Measurements from ENCODE around the gene HOXC6. TPM values are rescaled to one million over a fixed set of nuclear protein-coding genes. Genes with fewer than 3 reads are reported as not detected.

The HOXC6 gene
- total and polyA plus RNA-seq, 10 of the 15 experiments (the other 5 are each of a cell fraction or from before 2014, with no cell fraction given): 0.02 to 0.55 (median 0.45) TPM; not detected in 4

GRCh38 chr12:54018468-54018984 lies 9.7 kb upstream of the HOXC6 start (continued):
- TF ChIP-seq NBN (IDR thresholded peaks at IDR 0.05) (0 out of 2 replicates have a peak, but pooled peaks have one; percentile 2), RAD51 (IDR thresholded peaks at IDR 0.05) (no peak), IKZF1 (conservative IDR thresholded peaks at IDR 0.05) (no peak), SMAD5 (IDR thresholded peaks at IDR 0.05; ENCODE audit: low read depth) (no peak), MTA2 (IDR thresholded peaks at IDR 0.05; ENCODE audit: low read depth) (no peak), ZNF207 (IDR thresholded peaks at IDR 0.05; ENCODE audit: borderline replicate concordance) (0 out of 2 replicates have a peak, but pooled peaks have one; percentile 58), EGR1 (IDR thresholded peaks at IDR 0.05; ENCODE audit: borderline replicate concordance in 1 of 2, low read depth in 2 of 2, low read length in 2 of 2) (no peak; a peak in 1 of 3 replicates), NR2F1 (conservative IDR thresholded peaks at IDR 0.05) (no peak), NFYA (IDR thresholded peaks at IDR 0.05; ENCODE audit: borderline replicate concordance, low read depth, low read length) (no peak), BACH1 (IDR thresholded peaks at IDR 0.05; ENCODE audit: borderline replicate concordance) (0 out of 2 replicates have a peak, but pooled peaks have one; percentile 17), SMAD1 (IDR thresholded peaks at IDR 0.05; ENCODE audit: low read depth, partially characterized antibody) (peak; percentile 8), RUNX3 (IDR thresholded peaks at IDR 0.05; ENCODE audit: low read length) (no peak), RBBP5 (conservative IDR thresholded peaks at IDR 0.05) (no peak), HDGF (IDR thresholded peaks at IDR 0.05) (no peak), MTA3 (IDR thresholded peaks at IDR 0.05; ENCODE audit: borderline replicate concordance, low read length) (no peak), YY1 (IDR thresholded peaks at IDR 0.05; ENCODE audit: low read depth, low read length) (no peak), CHD2 (IDR thresholded peaks at IDR 0.05; ENCODE audit: borderline replicate concordance, low read depth, low read length) (0 out of 2 replicates have a peak, but pooled peaks have one; percentile 37), CBX5 (IDR thresholded peaks at IDR 0.05; ENCODE audit: low read depth) (no peak), CHD4 (IDR thresholded peaks at IDR 0.05) (no peak)

Measured in GM12878 (cell line).